Right lobe of liver (tissue), 6 donors: ENCODE results near the gene TBC1D10A. TPM values are rescaled to one million over a fixed set of nuclear protein-coding genes. Genes with fewer than 3 reads are reported as not detected.

Experiments used
- ATAC-seq, 4 donors: fragments of 200-7000 bp; cut with Tn5 transposase; one replicate each; pipeline ENCODE4 v1.9.1; 2020; ENCODE audit warnings: mild to moderate bottlenecking in 4 of 4, moderate library complexity in 4 of 4
- DNase-seq, 3 donors: peaks; one replicate each; pipeline ENCODE4 v3.0.0-alpha.2; 2020
- H3K27ac ChIP-seq, 3 donors: fragments of 200-600 bp; one replicate each; pipeline ENCODE4 v1.8.0; 2022
- H3K27me3 ChIP-seq, 2 donors: fragments of 200-600 bp; one replicate each; pipeline ENCODE4 v1.8.0; 2022
- H3K36me3 ChIP-seq, 4 donors: fragments of 200-600 bp; sonication (generic) in 1 of 4; one replicate each; pipeline versions ENCODE4 v1.5.1 to v1.8.0; 2017 to 2022; ENCODE audit warnings: control low read depth in 1 of 4
- H3K4me1 ChIP-seq, 4 donors: fragments of 200-600 bp; sonication (generic) in 1 of 4; one replicate each; pipeline versions ENCODE4 v1.5.1 to v1.8.0; 2017 to 2022; ENCODE audit warnings: control low read depth in 1 of 4
- H3K4me3 ChIP-seq, 3 donors: fragments of 200-600 bp; one replicate each; pipeline ENCODE4 v1.8.0; 2022
- H3K9me3 ChIP-seq, 4 donors: fragments of 200-600 bp; sonication (generic) in 1 of 4; one replicate each; pipeline versions ENCODE4 v1.5.1 to v1.8.0; 2017 to 2022; ENCODE audit warnings: control low read depth in 1 of 4
- CTCF ChIP-seq, 4 donors: fragments of 200-600 bp in 3 of 4; fragments of 450-650 bp in 1 of 4; IDR thresholded peaks; one replicate each; pipeline versions ENCODE4 v1.5.1 to v1.8.0; 2016 to 2022; ENCODE audit warnings: antibody characterized with exemption in 4 of 4, mild to moderate bottlenecking in 2 of 4
- POLR2A ChIP-seq: fragments of 450-650 bp; IDR thresholded peaks from one replicate; pipeline ENCODE4 v1.6.1; 2017; ENCODE audit warnings: antibody characterized with exemption, mild to moderate bottlenecking
- WGBS: methylation state at CpG from one replicate; pipeline ENCODE4 v1.1.6; 2018; ENCODE audit warnings: low coverage, low lambda C conversion rate; ENCODE audit not compliant: insufficient coverage; ENCODE audit errors: missing lambda C conversion rate; 5-methylcytosine and 5-hydroxymethylcytosine counted together
- intact Hi-C, 2 donors: fragments of 100-400 bp; cut with DNase I; formaldehyde crosslinking; loops; one replicate each; pipeline versions ENCODE4 v1.11.2 to v1.14.1; 2022
- total RNA-seq, 6 experiments: library from RNA; depleted of rRNA in 2 of 6; stranded (reverse); fragments of >200 nt in 2 of 6; fragmentation: NEBNext Ultra II Directional in 3 of 6; extraction: Animal tissue kit (Norgen Biotek cat#: 25700) in 3 of 6; gene quantifications; one replicate each; pipeline versions ENCODE4 v1.1.0 to v1.2.4, GENCODE V29; 2016 to 2023
- donor health status: DM: no; HTN: yes; CAD: no.
- donor health status: DM: no; HTN: no; CAD: no.
- donor health status: DM: no; HTN: no; CAD: no.
- donor health status: DM: no; HTN: yes; CAD: no.
- donor health status: DM: no; HTN: yes; CAD: no.

Gene TBC1D10A
- total RNA-seq, 6 experiments from 2014 or later = 6.6 to 12.6 (median 10.0) TPM

GRCh38 chr22:30272781-30273601 is 53.8 kb downstream of the TBC1D10A start:
- TF ChIP-seq CTCF (IDR thresholded peaks at IDR 0.05) = no peak
- no peak for TF ChIP-seq POLR2A
- DNase-seq = no peak
- Histone ChIP-seq H3K9me3 (no peaks in the 10 kb centered on the region), H3K36me3 (no peaks in the 10 kb centered on the region), H3K27me3 (no peaks in the 10 kb centered on the region), H3K27ac (no peak overlapping the region), H3K4me3 (no peak overlapping the region), H3K4me1 (no peaks in the 10 kb centered on the region)
- WGBS = 60% methylated on average over 9 of the region's 16 CpGs
- intact Hi-C loops = no loop called here
- no peak for ATAC-seq

- DNase-seq (peak; percentile 77 to 89 (median 80)), ATAC-seq (peak; percentile 69 to 71 (median 70))
- no peaks in the 10 kb centered on the region for H3K9me3 ChIP-seq
- TF ChIP-seq CTCF (IDR thresholded peaks at IDR 0.05) (no peak), POLR2A (no peak)
- H3K36me3 ChIP-seq = no peaks in the 10 kb centered on the region
- H3K27ac ChIP-seq = peak overlapping the region in 2 of 3 donors; percentile 17 to 22
- intact Hi-C loops = no loop called here
- no peaks in the 10 kb centered on the region for H3K4me1 ChIP-seq
- WGBS = 71% methylated on average over 1 of the region's 16 CpGs
- H3K27me3 ChIP-seq = no peaks in the 10 kb centered on the region
- H3K4me3 ChIP-seq = no peak overlapping the region
Measured at GRCh38 chr22:30270832-30271231, 55.9 kb downstream of the TBC1D10A start.

GRCh38 chr22:30268331-30268730 is 58.4 kb downstream of the TBC1D10A start:
- TF ChIP-seq POLR2A (no peak), CTCF (IDR thresholded peaks at IDR 0.05) (no peak)
- intact Hi-C loops = loop anchor here (5.0 to 10.0 kb wide), 2 partner anchors 114 to 116 kb away; partner anchors contain the start of gene RNF215 (in 1 of the 2)
- WGBS = 69% methylated on average over 2 of the region's 8 CpGs
- Histone ChIP-seq H3K36me3 (no peaks in the 10 kb centered on the region), H3K27ac (peak overlapping the region in 1 of 3 donors; percentile 11), H3K27me3 (no peaks in the 10 kb centered on the region), H3K4me3 (no peak overlapping the region), H3K4me1 (no peaks in the 10 kb centered on the region), H3K9me3 (no peaks in the 10 kb centered on the region)
- DNase-seq = no peak
- no peak for ATAC-seq

GRCh38 chr22:30267382-30268302 is 59.1 kb downstream of the TBC1D10A start:
- DNase-seq (peak in 1 of 3 donors; percentile 56), ATAC-seq (peak in 1 of 4 donors; percentile 16)
- Histone ChIP-seq H3K4me1 (no peaks in the 10 kb centered on the region), H3K9me3 (no peaks in the 10 kb centered on the region), H3K4me3 (peak overlapping the region in 1 of 3 donors; percentile 37), H3K27ac (peak overlapping the region in 2 of 3 donors; percentile 59 to 65), H3K36me3 (no peaks in the 10 kb centered on the region), H3K27me3 (no peaks in the 10 kb centered on the region)
- 43% methylated on average over 3 of the region's 14 CpGs for WGBS
- intact Hi-C loops = loop anchor here (5.0 to 10.0 kb wide), 2 partner anchors 115 to 117 kb away; partner anchors contain the start of gene RNF215 (in 1 of the 2)
- TF ChIP-seq POLR2A = no peak
- no peak for TF ChIP-seq CTCF (IDR thresholded peaks at IDR 0.05)
